Measurements from ENCODE around the gene DNMBP. TPM values are rescaled to one million over a fixed set of nuclear protein-coding genes. Genes with fewer than 3 reads are reported as not detected.

The DNMBP gene
- total RNA-seq, 1 experiment from 2014 or later, result 60.3 TPM

DNA sequence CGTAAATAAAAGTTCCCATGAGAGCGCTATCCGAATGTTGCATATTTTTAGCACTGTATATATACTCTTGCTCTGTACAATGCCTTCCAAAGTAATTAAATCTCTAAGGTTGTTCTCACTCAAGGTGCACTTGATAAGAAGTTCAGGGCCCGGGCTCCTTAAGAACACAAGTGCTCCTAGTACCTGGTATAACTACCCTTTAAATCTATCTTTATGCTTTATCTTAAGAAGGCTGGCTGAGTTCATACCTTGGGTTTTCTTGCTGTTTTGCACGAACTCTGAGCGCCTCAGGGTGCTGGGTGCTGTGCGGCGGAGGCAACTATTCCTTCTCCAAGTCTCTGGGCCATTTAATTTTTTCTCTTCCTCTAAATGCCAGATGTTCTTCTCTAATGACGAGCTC, 80.4 kb downstream of the DNMBP start:
- peaks cover 83% of the 10 kb centered on the region for H3K79me2 ChIP-seq (ENCODE audit: insufficient read depth, low read length)

GRCh38 chr10:99927721-99928280, 81.9 kb downstream of the DNMBP start:
- DNase-seq (ENCODE audit: low read depth, low spot score) (no peak), ATAC-seq (no peak)
- H3K9me3 ChIP-seq (ENCODE audit: control insufficient read depth in 1 of 2, insufficient read depth in 1 of 2, low read depth in 1 of 2, low read length in 2 of 2), result no peaks in the 10 kb centered on the region
- no peaks in the 10 kb centered on the region for H3K27me3 ChIP-seq (ENCODE audit: insufficient read depth, low read length)
- H3K4me1 ChIP-seq (ENCODE audit: control insufficient read depth in 1 of 2, insufficient read depth in 2 of 2, low read length in 2 of 2), result peaks cover 89 to 91% of the 10 kb centered on the region in 2 experiments
- no TSS peak for BruUV-seq (replicated peaks)
- intact Hi-C loops (cut with micrococcal nuclease), result no loop called here
- ChIA-PET POLR2A (no interaction called here), CTCF (no interaction called here), RAD21 (ENCODE audit: low non-redundant PET in 1 of 2, low total read pairs in 2 of 2, uncharacterized antibody in 2 of 2, unreplicated experiment in 2 of 2) (no interaction called here)
- H4K20me1 ChIP-seq (ENCODE audit: insufficient read depth), result no peaks in the 10 kb centered on the region
- H3K4me2 ChIP-seq (ENCODE audit: low read length), result peak overlapping the region; percentile 48
- no peak overlapping the region for H3K4me3 ChIP-seq (replicated peaks in 1 of 2; ENCODE audit: low read depth in 1 of 2, low read length in 2 of 2)
- no peak for TF ChIP-seq MAX (IDR thresholded peaks at IDR 0.05)
- no peak for TF ChIP-seq ATF3 (IDR thresholded peaks at IDR 0.05)
- 0 out of 2 replicates have a peak, but pooled peaks have one; percentile 17 for TF ChIP-seq SP1 (IDR thresholded peaks at IDR 0.05; ENCODE audit: low read depth)
- TF ChIP-seq SRF (IDR thresholded peaks at IDR 0.05; ENCODE audit: low read depth), result no peak
- no peak for TF ChIP-seq POLR2A (IDR thresholded peaks at IDR 0.05; ENCODE audit: borderline replicate concordance, extremely low read depth, insufficient read depth, insufficient read length)
- TF ChIP-seq CTCF (IDR thresholded peaks at IDR 0.05 in 2 of 3, conservative IDR thresholded peaks at IDR 0.05 in 1 of 3; ENCODE audit: borderline replicate concordance in 1 of 3, insufficient read depth in 1 of 3, low read depth in 2 of 3, low read length in 2 of 3), result no peak
- no peak for TF ChIP-seq TCF7L2 (IDR thresholded peaks at IDR 0.05; ENCODE audit: borderline replicate concordance, extremely low read depth, insufficient read depth, insufficient read length)
- TF ChIP-seq CEBPB (IDR thresholded peaks at IDR 0.05; ENCODE audit: low read depth), result no peak
- peak; percentile 6; the same call in 1 of the 2 replicates for TF ChIP-seq JUND (IDR thresholded peaks at IDR 0.05)
- no peak for TF ChIP-seq POLR2AphosphoS5 (IDR thresholded peaks at IDR 0.05; ENCODE audit: low read depth, low read length)
- no peak for TF ChIP-seq RAD21 (IDR thresholded peaks at IDR 0.05; ENCODE audit: low read depth)
- peak; percentile 24; the same call in 1 of the 2 replicates for TF ChIP-seq FOSL1 (IDR thresholded peaks at IDR 0.05; ENCODE audit: low read depth)
- TF ChIP-seq ELF1 (IDR thresholded peaks at IDR 0.05; ENCODE audit: borderline replicate concordance, low read depth), result no peak
- H3K79me2 ChIP-seq (ENCODE audit: insufficient read depth, low read length), result peaks cover 89% of the 10 kb centered on the region
- no peak overlapping the region for H2AFZ ChIP-seq (ENCODE audit: low read depth, low read length, poor library complexity, severe bottlenecking)
- H3K9ac ChIP-seq (ENCODE audit: low read length), result 0 out of 2 replicates have a peak overlapping the region, but pooled peaks have one; percentile 19
- H3K36me3 ChIP-seq (ENCODE audit: control insufficient read depth in 1 of 2, insufficient read depth in 2 of 2, low read length in 2 of 2), result peaks cover 0 to 15% of the 10 kb centered on the region in 2 experiments; a peak in 1 of 4 replicates
- peak overlapping the region; percentile 93; the same call in 1 of the 2 replicates for H3K27ac ChIP-seq (ENCODE audit: low read depth, low read length)
- no peaks in the 10 kb centered on the region for H3K9me2 ChIP-seq (ENCODE audit: insufficient read depth)

More for the DNA sequence above, 80.4 kb downstream of the DNMBP start:
- intact Hi-C loops (cut with micrococcal nuclease), result no loop called here
- no peak for ATAC-seq
- ChIA-PET CTCF (no interaction called here), POLR2A (interaction anchor here (2.8 kb wide), 1 partner anchor 8 kb away, joined by 13 read pairs; no protein-coding TSS in a partner anchor), RAD21 (ENCODE audit: low non-redundant PET in 1 of 2, low total read pairs in 2 of 2, uncharacterized antibody in 2 of 2, unreplicated experiment in 2 of 2) (no interaction called here)
- TF ChIP-seq RAD21 (IDR thresholded peaks at IDR 0.05; ENCODE audit: low read depth) (no peak), SIN3A (IDR thresholded peaks at IDR 0.05; ENCODE audit: low read depth) (no peak), ZNF274 (IDR thresholded peaks at IDR 0.05; ENCODE audit: low read depth, low read length) (no peak), EGR1 (IDR thresholded peaks at IDR 0.05; ENCODE audit: low read depth) (no peak), CEBPB (IDR thresholded peaks at IDR 0.05; ENCODE audit: low read depth) (no peak), ZFX (IDR thresholded peaks at IDR 0.05) (no peak)
- H2AFZ ChIP-seq (ENCODE audit: low read depth, low read length, poor library complexity, severe bottlenecking), result no peak overlapping the region
- no peaks in the 10 kb centered on the region for H3K9me3 ChIP-seq (ENCODE audit: control insufficient read depth in 1 of 2, insufficient read depth in 1 of 2, low read depth in 1 of 2, low read length in 2 of 2)
- no peak overlapping the region for H3K4me3 ChIP-seq (replicated peaks in 1 of 2; ENCODE audit: low read depth in 1 of 2, low read length in 2 of 2)
- peak overlapping the region; percentile 93 for H3K27ac ChIP-seq (ENCODE audit: low read depth, low read length)
- peak overlapping the region; percentile 77 for H3K4me2 ChIP-seq (ENCODE audit: low read length)
- H3K4me1 ChIP-seq (ENCODE audit: control insufficient read depth in 1 of 2, insufficient read depth in 2 of 2, low read length in 2 of 2), result peaks cover 91 to 92% of the 10 kb centered on the region in 2 experiments
- no peaks in the 10 kb centered on the region for H3K9me2 ChIP-seq (ENCODE audit: insufficient read depth)
- no peaks in the 10 kb centered on the region for H3K27me3 ChIP-seq (ENCODE audit: insufficient read depth, low read length)
- no peaks in the 10 kb centered on the region for H4K20me1 ChIP-seq (ENCODE audit: insufficient read depth)
- no TSS peak for BruUV-seq (replicated peaks)
- H3K9ac ChIP-seq (ENCODE audit: low read length), result no peak overlapping the region
- H3K36me3 ChIP-seq (ENCODE audit: control insufficient read depth in 1 of 2, insufficient read depth in 2 of 2, low read length in 2 of 2), result peaks cover 0 to 15% of the 10 kb centered on the region in 2 experiments; a peak in 1 of 4 replicates
- DNase-seq (ENCODE audit: low read depth, low spot score), result no peak
